Esophagus squamous epithelium (tissue), 4 donors: Measurements from ENCODE around the gene SNAP25.

Source experiments
- CTCF ChIP-seq, 6 experiments: fragments of 450-650 bp in 4 of 6; fragments of 200-600 bp in 2 of 6; sonication (generic) in 2 of 6; IDR thresholded peaks; one replicate each; pipeline ENCODE4 v1.5.1; 2016 to 2019; ENCODE audit warnings: antibody characterized with exemption in 6 of 6, mild to moderate bottlenecking in 4 of 6, moderate library complexity in 4 of 6
- POLR2A ChIP-seq, 4 donors: fragments of 450-650 bp; IDR thresholded peaks; one replicate each; pipeline ENCODE4 v1.6.1; 2017; ENCODE audit warnings: antibody characterized with exemption in 4 of 4, mild to moderate bottlenecking in 4 of 4, moderate library complexity in 3 of 4

DNA sequence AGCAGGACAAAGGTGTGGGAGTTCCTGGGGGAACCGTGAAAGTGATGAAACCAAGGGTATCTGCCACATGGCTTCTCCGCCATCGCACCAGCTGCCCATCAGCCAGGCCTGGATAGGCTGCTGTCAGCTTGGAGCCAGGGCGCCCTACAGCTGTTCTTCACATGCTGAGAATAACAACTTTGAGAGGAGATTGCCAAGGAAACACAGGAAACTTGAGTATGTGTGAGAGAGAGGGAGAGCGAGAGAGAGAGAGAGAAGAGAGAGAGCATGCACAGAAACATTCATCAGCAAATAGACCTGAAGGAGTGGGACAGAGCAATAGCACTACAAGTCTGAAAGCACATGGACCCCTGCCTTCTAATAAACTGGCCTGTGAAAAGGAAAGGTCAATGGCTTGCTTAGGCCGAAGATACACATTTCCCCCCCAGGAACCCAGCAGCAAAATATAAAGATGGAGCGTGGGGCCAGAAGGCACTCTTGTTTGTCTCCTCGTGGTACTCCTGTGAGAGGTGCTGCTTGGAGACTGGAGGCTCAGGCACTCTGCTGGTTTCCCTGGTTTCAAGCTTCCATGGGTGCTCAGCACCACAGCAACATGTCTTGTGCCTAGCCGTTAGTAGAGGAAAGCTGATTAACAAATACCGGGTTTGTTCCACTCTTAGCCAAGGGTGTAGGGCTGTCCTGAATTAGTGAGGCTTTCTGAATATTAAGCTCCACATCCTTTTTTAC lies 53.0 kb downstream of the SNAP25 start:
- TF ChIP-seq POLR2A (IDR thresholded peaks at IDR 0.05), result no peak
- TF ChIP-seq CTCF (IDR thresholded peaks at IDR 0.05), result no peak
